Psoas muscle (tissue), 8 donors: Measurements from ENCODE around the gene PNMA6E. TPM values are rescaled to one million over a fixed set of nuclear protein-coding genes. Genes with fewer than 3 reads are reported as not detected.

Experiments used
- ATAC-seq, 4 donors: fragments of 200-7000 bp; cut with Tn5 transposase; one replicate each; pipeline ENCODE4 v1.9.1; 2020; ENCODE audit warnings: moderate library complexity in 3 of 4, mild to moderate bottlenecking in 2 of 4
- DNase-seq, 2 donors: peaks; one replicate each; pipeline ENCODE4 v3.0.0-alpha.2; 2020
- H3K27ac ChIP-seq: fragments of 200-600 bp; one replicate; pipeline ENCODE4 v1.8.0; 2022
- H3K27me3 ChIP-seq, 3 donors: fragments of 200-600 bp in 1 of 3; one replicate each; pipeline versions ENCODE4 v1.6.1 to v1.8.0; 2013 to 2022; ENCODE audit warnings: low read length in 2 of 3, mild to moderate bottlenecking in 2 of 3, moderate library complexity in 1 of 3; ENCODE audit not compliant: insufficient read depth in 3 of 3
- H3K36me3 ChIP-seq, 2 donors: fragments of 200-600 bp in 1 of 2; one replicate each; pipeline versions ENCODE4 v1.6.1 to v1.8.0; 2013 to 2022; ENCODE audit warnings: low read depth in 1 of 2, mild to moderate bottlenecking in 1 of 2, moderate library complexity in 1 of 2; ENCODE audit not compliant: insufficient read depth in 1 of 2
- H3K4me1 ChIP-seq: fragments of 200-600 bp; one replicate; pipeline ENCODE4 v1.8.0; 2022
- H3K4me3 ChIP-seq: fragments of 200-600 bp; one replicate; pipeline ENCODE4 v1.8.0; 2022; ENCODE audit warnings: mild to moderate bottlenecking
- H3K9me3 ChIP-seq: fragments of 200-600 bp; one replicate; pipeline ENCODE4 v1.8.0; 2022
- WGBS, 3 donors: extraction: QIAGEN DNeasy Blood & Tissue Kit; methylation state at CpG; one replicate each; pipeline versions ENCODE4 v1.1.6 to v1.1.7; 2013; 5-methylcytosine and 5-hydroxymethylcytosine counted together
- intact Hi-C, 2 donors: fragments of 100-400 bp; cut with DNase I; formaldehyde crosslinking; loops; one replicate each; pipeline versions ENCODE4 v1.11.0 to v1.14.2; 2022
- polyA plus RNA-seq, 3 donors: library from polyadenylated mRNA; stranded (reverse); fragments of 200-250 nt; gene quantifications; one replicate each; pipeline ENCODE4 v1.2.3, GENCODE V29; 2013
- total RNA-seq, 4 donors: library from RNA; stranded (reverse); fragmentation: NEBNext Ultra II Directional in 2 of 4; extraction: Animal tissue kit (Norgen Biotek cat#: 25700) in 2 of 4; gene quantifications; one replicate each; pipeline versions ENCODE4 v1.2.1 to v1.2.4, GENCODE V29; 2021 to 2023
- TF ChIP-seq, protein P1 (sequence below): fragments of 200-600 bp; IDR thresholded peaks from one replicate; pipeline ENCODE4 v1.8.0; 2022; ENCODE audit warnings: antibody characterized with exemption
- donor health status: healthy with polysubstance abuse.
- donor health status: DM: no; HTN: no; CAD: no; lungs with moderate emphysema.
- donor health status: Bipolar disorder and iron deficiency.
- donor health status: healthy.
- donor health status: DM: yes; HTN: yes; CAD: no.
- donor health status: DM: no; HTN: no; CAD: no.
- donor health status: DM: no; HTN: no; CAD: no.
- donor health status: DM: yes; HTN: yes; CAD: no.

PNMA6E gene
- total and polyA plus RNA-seq, 7 donors: not detected

DNA sequence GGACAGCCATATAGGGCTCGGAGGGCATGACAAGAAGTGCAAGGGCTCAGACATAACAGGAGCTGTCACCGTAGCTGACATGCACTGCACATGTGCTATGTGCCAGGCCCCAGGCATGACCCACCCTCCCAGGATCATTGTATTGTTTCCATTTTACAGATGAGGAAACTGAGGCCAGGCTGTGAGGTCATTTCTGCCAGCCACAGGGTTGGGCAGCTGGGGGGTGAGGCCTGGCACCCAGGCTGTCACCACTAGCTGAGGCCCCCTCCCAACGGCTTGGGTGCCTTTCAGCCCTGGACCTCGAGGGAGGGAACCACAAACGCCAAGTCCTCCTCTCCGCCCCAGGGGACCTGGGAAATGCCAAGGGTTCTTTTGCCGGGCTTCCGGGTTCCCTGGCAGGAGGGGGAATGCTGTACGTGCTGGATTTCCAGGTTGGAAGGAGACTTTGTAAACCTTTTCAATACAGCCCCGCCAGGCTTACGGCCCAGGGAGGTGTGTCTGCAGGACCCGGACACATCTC lies 32.1 kb upstream of the PNMA6E start:
- WGBS, 3 donors: 76 to 80% (median 78%) methylated on average over 5 to 12 of the region's 12 CpGs
- intact Hi-C loops: no loop called here
- ATAC-seq: no peak

DNA sequence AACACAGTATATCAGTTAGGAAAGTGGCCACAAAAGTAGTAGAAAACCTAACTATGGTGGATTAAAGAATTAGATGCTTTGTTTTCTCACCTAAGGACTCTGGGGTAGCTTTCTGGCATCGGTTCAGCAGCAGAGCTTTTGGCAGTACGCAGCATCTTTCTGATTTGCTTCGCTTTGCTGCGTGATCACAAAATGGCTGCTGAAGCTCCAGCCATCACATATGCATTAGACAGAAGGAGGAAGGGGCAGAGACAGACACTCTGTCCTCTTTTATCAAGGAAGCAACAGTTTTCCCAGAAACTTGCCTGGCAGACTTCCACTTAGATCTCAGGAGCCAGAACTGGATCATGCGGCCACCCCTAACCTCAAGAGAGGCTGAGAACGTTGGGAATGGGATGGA lies 29.6 kb upstream of the PNMA6E start:
- H3K36me3 ChIP-seq: no peaks in the 10 kb centered on the region
- TF ChIP-seq, protein P1, sequence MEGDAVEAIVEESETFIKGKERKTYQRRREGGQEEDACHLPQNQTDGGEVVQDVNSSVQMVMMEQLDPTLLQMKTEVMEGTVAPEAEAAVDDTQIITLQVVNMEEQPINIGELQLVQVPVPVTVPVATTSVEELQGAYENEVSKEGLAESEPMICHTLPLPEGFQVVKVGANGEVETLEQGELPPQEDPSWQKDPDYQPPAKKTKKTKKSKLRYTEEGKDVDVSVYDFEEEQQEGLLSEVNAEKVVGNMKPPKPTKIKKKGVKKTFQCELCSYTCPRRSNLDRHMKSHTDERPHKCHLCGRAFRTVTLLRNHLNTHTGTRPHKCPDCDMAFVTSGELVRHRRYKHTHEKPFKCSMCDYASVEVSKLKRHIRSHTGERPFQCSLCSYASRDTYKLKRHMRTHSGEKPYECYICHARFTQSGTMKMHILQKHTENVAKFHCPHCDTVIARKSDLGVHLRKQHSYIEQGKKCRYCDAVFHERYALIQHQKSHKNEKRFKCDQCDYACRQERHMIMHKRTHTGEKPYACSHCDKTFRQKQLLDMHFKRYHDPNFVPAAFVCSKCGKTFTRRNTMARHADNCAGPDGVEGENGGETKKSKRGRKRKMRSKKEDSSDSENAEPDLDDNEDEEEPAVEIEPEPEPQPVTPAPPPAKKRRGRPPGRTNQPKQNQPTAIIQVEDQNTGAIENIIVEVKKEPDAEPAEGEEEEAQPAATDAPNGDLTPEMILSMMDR: no peak
- H3K4me1 ChIP-seq: no peaks in the 10 kb centered on the region
- H3K27me3 ChIP-seq: peaks cover 0 to 26% (median 0%) of the 10 kb centered on the region in 3 donors
- 79 to 87% (median 82%) methylated on average over 6 of the region's 6 CpGs for WGBS, 3 donors
- peaks cover 7% of the 10 kb centered on the region for H3K9me3 ChIP-seq
- no peak overlapping the region for H3K4me3 ChIP-seq
- intact Hi-C loops: no loop called here
- no peak for DNase-seq
- ATAC-seq: no peak
- H3K27ac ChIP-seq: no peak overlapping the region

More for the DNA sequence above, 32.1 kb upstream of the PNMA6E start:
- Histone ChIP-seq H3K36me3 (no peaks in the 10 kb centered on the region), H3K27ac (no peak overlapping the region), H3K4me3 (no peak overlapping the region), H3K27me3 (peaks cover 0 to 26% (median 0%) of the 10 kb centered on the region in 3 donors), H3K9me3 (peaks cover 7% of the 10 kb centered on the region), H3K4me1 (no peaks in the 10 kb centered on the region)
- no peak for DNase-seq
- TF ChIP-seq, protein P1: no peak

DNA sequence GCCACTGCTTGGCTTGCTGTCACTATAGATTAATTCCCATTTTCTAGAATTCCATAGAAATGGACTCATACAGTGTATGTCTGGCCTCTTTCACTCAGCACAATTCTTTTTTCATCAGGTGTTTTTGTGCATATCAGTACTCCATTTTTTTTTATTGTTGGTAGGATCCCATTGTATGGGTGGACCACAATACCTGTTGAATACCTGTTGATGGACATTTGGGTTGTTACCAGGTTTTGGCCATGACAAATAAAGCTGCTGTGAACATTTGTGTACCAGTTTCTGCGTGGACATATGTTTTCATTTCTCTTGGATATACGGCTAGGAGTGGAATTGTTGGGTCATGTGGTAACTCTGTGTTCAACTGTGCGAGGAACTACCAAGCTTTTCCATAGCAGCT lies 25.1 kb upstream of the PNMA6E start:
- no peak for DNase-seq
- Histone ChIP-seq H3K27me3 (peaks cover 0 to 7% (median 2%) of the 10 kb centered on the region in 3 donors), H3K9me3 (peaks cover 7% of the 10 kb centered on the region), H3K4me1 (no peaks in the 10 kb centered on the region), H3K36me3 (no peaks in the 10 kb centered on the region), H3K4me3 (no peak overlapping the region), H3K27ac (no peak overlapping the region)
- TF ChIP-seq, protein P1: no peak
- no peak for ATAC-seq
- 82 to 98% (median 94%) methylated on average over 3 of the region's 3 CpGs for WGBS, 3 donors
- intact Hi-C loops: no loop called here

DNA sequence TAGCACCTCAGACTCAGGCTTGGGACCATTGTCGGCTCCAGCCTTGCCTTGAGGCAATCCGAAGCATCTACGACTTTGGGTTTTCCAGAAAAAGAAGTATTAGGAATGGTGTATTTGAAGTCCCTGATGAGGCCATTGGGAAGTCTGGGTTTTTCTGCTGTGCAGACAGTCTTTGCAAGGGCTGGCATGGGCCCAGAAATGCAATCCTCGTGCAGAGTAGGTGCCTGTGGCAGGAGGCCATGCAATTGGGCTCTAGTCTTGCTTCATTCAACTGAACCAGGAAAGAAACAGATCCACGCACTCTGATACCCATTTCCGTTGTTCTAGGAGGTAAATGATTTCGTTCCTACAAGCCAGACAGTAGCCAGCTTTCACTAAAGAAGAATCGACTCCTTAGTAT lies 22.5 kb upstream of the PNMA6E start:
- H3K4me1 ChIP-seq: no peaks in the 10 kb centered on the region
- H3K36me3 ChIP-seq: no peaks in the 10 kb centered on the region
- DNase-seq (peak in 1 of 2 donors; percentile 69), ATAC-seq (no peak)
- intact Hi-C loops: no loop called here
- H3K9me3 ChIP-seq: no peaks in the 10 kb centered on the region
- peaks cover 0 to 2% (median 0%) of the 10 kb centered on the region in 3 donors for H3K27me3 ChIP-seq
- TF ChIP-seq, protein P1: no peak
- 78 to 81% (median 80%) methylated on average over 8 of the region's 8 CpGs for WGBS, 3 donors
- no peak overlapping the region for H3K27ac ChIP-seq
- no peak overlapping the region for H3K4me3 ChIP-seq

DNA sequence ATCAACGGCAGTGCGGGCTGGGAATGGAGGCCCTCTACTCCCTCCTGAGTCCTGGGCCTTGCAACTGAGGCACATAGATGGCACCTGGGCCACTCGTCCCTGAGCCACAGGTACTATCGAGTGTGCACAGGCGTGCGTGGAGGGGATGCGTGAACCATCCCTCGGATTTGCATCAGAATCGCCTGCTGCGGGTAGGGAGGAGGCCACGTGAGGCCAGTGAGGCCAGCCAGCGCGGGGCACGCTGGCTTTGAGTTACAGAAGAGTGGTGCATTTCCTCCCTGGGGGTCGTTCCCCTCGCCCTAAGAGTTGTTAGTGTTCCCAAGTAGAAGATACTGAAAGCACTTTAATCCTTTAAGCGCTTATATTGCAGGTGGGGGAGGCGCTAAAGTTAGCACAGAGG lies 20.7 kb upstream of the PNMA6E start:
- DNase-seq (no peak), ATAC-seq (no peak)
- Histone ChIP-seq H3K27ac (no peak overlapping the region), H3K4me1 (no peaks in the 10 kb centered on the region), H3K9me3 (no peaks in the 10 kb centered on the region), H3K36me3 (no peaks in the 10 kb centered on the region), H3K27me3 (peaks cover 0 to 2% (median 0%) of the 10 kb centered on the region in 3 donors), H3K4me3 (no peak overlapping the region)
- intact Hi-C loops: no loop called here
- WGBS, 3 donors: 87 to 91% (median 90%) methylated on average over 18 of the region's 18 CpGs
- TF ChIP-seq, protein P1: no peak
